ENCODE results near the gene ABCB1. TPM values are rescaled to one million over a fixed set of nuclear protein-coding genes. Genes with fewer than 3 reads are reported as not detected.

ABCB1 gene
- total and polyA plus RNA-seq, 2 of the 13 experiments (the other 11 are each of a cell fraction or from before 2014, with no cell fraction given), result 42.8 to 52.6 TPM

GRCh38 chr7:87590578-87590977 lies 10.1 kb downstream of the ABCB1 start (continued):
- TF ChIP-seq ARID4A (CRISPR knock-in tag; IDR thresholded peaks at IDR 0.05; ENCODE audit: borderline replicate concordance) (no peak), ZMYM3 (CRISPR knock-in tag; IDR thresholded peaks at IDR 0.05) (no peak), YEATS4 (CRISPR knock-in tag; IDR thresholded peaks at IDR 0.05; ENCODE audit: borderline replicate concordance) (no peak), GATAD1 (CRISPR knock-in tag; IDR thresholded peaks at IDR 0.05) (no peak), IKZF4 (CRISPR knock-in tag; IDR thresholded peaks at IDR 0.05; ENCODE audit: borderline replicate concordance, low read depth, not compliant biosample characterization) (no peak), ZNF367 (CRISPR knock-in tag; IDR thresholded peaks at IDR 0.05; ENCODE audit: borderline replicate concordance) (no peak), ZNF512 (CRISPR knock-in tag; IDR thresholded peaks at IDR 0.05) (no peak), ZNF549 (CRISPR knock-in tag; IDR thresholded peaks at IDR 0.05) (no peak), DMAP1 (CRISPR knock-in tag; IDR thresholded peaks at IDR 0.05) (no peak)
